GM19372 (cell line): ENCODE results near the gene ZCCHC7.
A peak's percentile ranks its signal among the peaks of the same experiment; 100 is the strongest.
"Not testable (repeated sequence)": the region's sequence is repeated elsewhere in the genome, so short reads cannot be mapped to it uniquely, and the experiment has no call there.

Experiments
- ATAC-seq: cut with Tn5 transposase; IDR thresholded peaks from one replicate; pipeline ENCODE4 v1.9.1; 2021; ENCODE audit warnings: mild to moderate bottlenecking, low read depth, moderate library complexity; ENCODE audit not compliant: unreplicated experiment

ZCCHC7 gene

GRCh38 chr9:37167456-37168047, 47.2 kb downstream of the ZCCHC7 start:
- ATAC-seq = no peak

GRCh38 chr9:37172557-37172956, 52.2 kb downstream of the ZCCHC7 start:
- ATAC-seq = no peak

- no peak for ATAC-seq
Observed at GRCh38 chr9:37174247-37174646, 53.9 kb downstream of the ZCCHC7 start.

- ATAC-seq = no peak
Observed at GRCh38 chr9:37178742-37179141, 58.4 kb downstream of the ZCCHC7 start.

- ATAC-seq = no peak
Observed at GRCh38 chr9:37179576-37179975, 59.2 kb downstream of the ZCCHC7 start.

- no peak for ATAC-seq
Observed at GRCh38 chr9:37180138-37180537, 59.8 kb downstream of the ZCCHC7 start.

GRCh38 chr9:37182718-37183117, 62.3 kb downstream of the ZCCHC7 start:
- no peak for ATAC-seq

- no peak for ATAC-seq
Observed at GRCh38 chr9:37184905-37185867, 64.8 kb downstream of the ZCCHC7 start.

GRCh38 chr9:37187292-37187691, 66.9 kb downstream of the ZCCHC7 start:
- ATAC-seq = peak; percentile 60

GRCh38 chr9:37187713-37188439, 67.5 kb downstream of the ZCCHC7 start:
- peak; percentile 72 for ATAC-seq

GRCh38 chr9:37190739-37191138, 70.4 kb downstream of the ZCCHC7 start:
- not testable (repeated sequence) for ATAC-seq

GRCh38 chr9:37191403-37192089, 71.2 kb downstream of the ZCCHC7 start:
- no peak for ATAC-seq

- ATAC-seq = no peak
Observed at GRCh38 chr9:37192803-37193202, 72.4 kb downstream of the ZCCHC7 start.

- no peak for ATAC-seq
Observed at GRCh38 chr9:37197158-37198038, 77.0 kb downstream of the ZCCHC7 start.

- no peak for ATAC-seq
Observed at GRCh38 chr9:37198039-37198729, 77.8 kb downstream of the ZCCHC7 start.

GRCh38 chr9:37198831-37199230, 78.5 kb downstream of the ZCCHC7 start:
- ATAC-seq = no peak

- ATAC-seq = no peak
Observed at GRCh38 chr9:37200433-37201005, 80.1 kb downstream of the ZCCHC7 start.

GRCh38 chr9:37201581-37201980, 81.2 kb downstream of the ZCCHC7 start:
- ATAC-seq = no peak

- no peak for ATAC-seq
Observed at GRCh38 chr9:37202091-37202490, 81.7 kb downstream of the ZCCHC7 start.
